IPS-20b (cell line): ENCODE measurements around the gene TOX2.

Experiments
- H3K27ac ChIP-seq: one replicate; pipeline ENCODE4 v1.5.1; 2013; ENCODE audit warnings: low read length
- H3K27me3 ChIP-seq: 2 replicates; pipeline ENCODE4 v1.6.1; 2013; ENCODE audit warnings: mild to moderate bottlenecking, low read length, inconsistent platforms; ENCODE audit not compliant: insufficient read depth
- H3K36me3 ChIP-seq: 2 replicates; pipeline ENCODE4 v1.6.1; 2013; ENCODE audit warnings: low read depth, mild to moderate bottlenecking, inconsistent platforms, low read length, moderate library complexity; ENCODE audit not compliant: insufficient read depth
- H3K4me1 ChIP-seq: 2 replicates; pipeline ENCODE4 v1.6.1; 2013; ENCODE audit warnings: mild to moderate bottlenecking, control low read depth, inconsistent platforms, low read length, moderate library complexity; ENCODE audit not compliant: insufficient read depth
- H3K4me3 ChIP-seq: 2 replicates; pipeline ENCODE4 v1.5.1; 2013; ENCODE audit warnings: mild to moderate bottlenecking, low read length, inconsistent platforms
- H3K9ac ChIP-seq: 2 replicates; pipeline ENCODE4 v1.6.1; 2013; ENCODE audit warnings: low read depth, mild to moderate bottlenecking, inconsistent platforms, low read length, moderate library complexity
- H3K9me3 ChIP-seq: 2 replicates; pipeline ENCODE4 v1.6.1; 2013; ENCODE audit warnings: mild to moderate bottlenecking, low read depth, low read length, inconsistent platforms; ENCODE audit not compliant: insufficient read depth

The TOX2 gene

GRCh38 chr20:44104798-44105517 is 190.3 kb downstream of the TOX2 start:
- Histone ChIP-seq H3K36me3 (no peaks in the 10 kb centered on the region), H3K9me3 (peaks cover 15% of the 10 kb centered on the region), H3K9ac (no peak overlapping the region), H3K27me3 (peaks cover 12% of the 10 kb centered on the region), H3K27ac (no peak overlapping the region), H3K4me3 (no peak overlapping the region), H3K4me1 (no peaks in the 10 kb centered on the region)

DNA sequence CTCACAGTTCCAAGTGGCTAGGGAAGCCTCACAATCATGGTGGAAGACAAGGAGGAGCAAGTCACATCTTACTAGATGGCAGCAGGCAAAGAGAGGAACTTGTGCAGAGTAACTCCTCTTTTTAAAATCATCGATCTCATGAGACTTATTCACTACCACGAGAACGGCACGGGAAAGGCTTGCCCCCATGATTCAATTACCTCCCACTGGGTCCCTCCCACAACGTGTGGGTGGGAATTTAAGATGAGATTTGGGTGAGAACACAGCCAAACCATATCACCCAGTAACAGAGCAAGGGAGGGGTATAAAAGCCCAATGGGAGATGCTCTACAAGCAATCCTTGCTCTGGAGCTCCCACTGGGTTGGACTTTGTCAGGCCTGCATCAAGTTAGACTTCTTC is 192.0 kb downstream of the TOX2 start:
- H3K27me3 ChIP-seq, result peaks cover 12% of the 10 kb centered on the region
- no peaks in the 10 kb centered on the region for H3K4me1 ChIP-seq
- no peak overlapping the region for H3K27ac ChIP-seq
- no peak overlapping the region for H3K4me3 ChIP-seq
- no peak overlapping the region for H3K9ac ChIP-seq
- peaks cover 15% of the 10 kb centered on the region for H3K9me3 ChIP-seq
- H3K36me3 ChIP-seq, result no peaks in the 10 kb centered on the region

DNA sequence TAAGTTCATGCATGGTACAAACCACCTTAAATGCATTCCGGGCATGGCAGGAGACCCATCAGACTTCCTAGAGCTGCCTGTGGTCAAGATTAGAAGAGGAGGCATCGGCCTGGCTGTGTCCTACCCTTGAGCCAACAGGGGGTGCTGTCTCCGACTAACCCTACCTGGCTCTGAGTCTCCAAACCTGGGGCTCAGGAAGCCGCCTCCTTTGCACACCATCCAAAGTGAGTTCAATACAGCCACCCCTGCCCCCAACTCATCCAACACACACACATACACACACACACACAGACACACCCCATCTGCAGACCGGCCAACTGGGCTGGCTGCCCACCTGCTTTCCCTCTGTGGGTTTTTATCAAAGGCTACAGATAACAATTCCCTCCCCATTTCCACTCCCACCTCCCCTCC is 195.3 kb downstream of the TOX2 start:
- H3K9ac ChIP-seq, result no peak overlapping the region
- H3K27me3 ChIP-seq, result no peaks in the 10 kb centered on the region
- H3K4me1 ChIP-seq, result no peaks in the 10 kb centered on the region
- H3K27ac ChIP-seq, result no peak overlapping the region
- no peaks in the 10 kb centered on the region for H3K36me3 ChIP-seq
- peaks cover 15% of the 10 kb centered on the region for H3K9me3 ChIP-seq
- no peak overlapping the region for H3K4me3 ChIP-seq

DNA sequence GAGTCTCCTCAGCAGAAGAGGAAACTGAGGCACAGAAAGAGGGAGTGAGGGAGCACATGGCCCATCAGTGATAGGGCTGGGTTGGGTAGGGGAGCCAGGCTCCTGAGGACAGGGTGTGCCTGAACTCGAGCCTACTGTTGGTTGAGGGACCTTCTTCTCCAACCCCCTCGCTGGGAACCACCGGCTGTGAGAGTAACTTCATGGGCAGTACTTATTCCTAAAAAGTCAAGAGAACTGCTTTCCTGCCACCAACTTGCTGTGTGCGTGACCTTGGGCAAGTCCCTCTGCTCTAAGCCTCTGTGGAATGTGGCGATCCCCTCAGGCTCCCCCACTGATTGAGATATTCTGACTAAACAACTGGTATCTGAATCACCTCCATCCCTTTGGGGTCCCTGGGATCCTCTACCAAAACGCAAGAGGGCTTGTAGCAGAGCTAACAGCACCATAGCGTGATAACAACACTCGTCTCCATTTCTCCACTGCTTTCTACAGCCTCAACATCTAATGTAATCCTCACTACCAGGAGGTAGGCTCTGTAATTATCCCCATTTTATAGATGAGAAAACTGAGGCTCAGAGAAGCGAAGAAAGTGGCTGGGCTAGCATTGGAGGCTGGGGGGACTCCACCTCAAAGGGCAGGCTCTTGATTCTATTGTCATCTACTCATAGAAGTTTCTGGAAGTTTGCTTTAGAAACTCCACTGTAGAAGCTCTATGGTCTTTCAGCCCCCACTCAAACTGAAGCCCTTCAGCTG is 196.3 kb downstream of the TOX2 start:
- Histone ChIP-seq H3K27ac (no peak overlapping the region), H3K4me1 (no peaks in the 10 kb centered on the region), H3K27me3 (no peaks in the 10 kb centered on the region), H3K9me3 (peaks cover 15% of the 10 kb centered on the region), H3K4me3 (no peak overlapping the region), H3K9ac (no peak overlapping the region), H3K36me3 (no peaks in the 10 kb centered on the region)

GRCh38 chr20:44111712-44112335 is 197.2 kb downstream of the TOX2 start:
- Histone ChIP-seq H3K36me3 (no peaks in the 10 kb centered on the region), H3K4me3 (no peak overlapping the region), H3K4me1 (no peaks in the 10 kb centered on the region), H3K27me3 (no peaks in the 10 kb centered on the region), H3K27ac (no peak overlapping the region), H3K9ac (no peak overlapping the region), H3K9me3 (peaks cover 15% of the 10 kb centered on the region)

GRCh38 chr20:44112456-44112855 is 197.8 kb downstream of the TOX2 start:
- peaks cover 13% of the 10 kb centered on the region for H3K9me3 ChIP-seq
- H3K9ac ChIP-seq, result no peak overlapping the region
- H3K4me3 ChIP-seq, result no peak overlapping the region
- no peaks in the 10 kb centered on the region for H3K4me1 ChIP-seq
- H3K27ac ChIP-seq, result no peak overlapping the region
- H3K27me3 ChIP-seq, result no peaks in the 10 kb centered on the region
- H3K36me3 ChIP-seq, result no peaks in the 10 kb centered on the region

DNA sequence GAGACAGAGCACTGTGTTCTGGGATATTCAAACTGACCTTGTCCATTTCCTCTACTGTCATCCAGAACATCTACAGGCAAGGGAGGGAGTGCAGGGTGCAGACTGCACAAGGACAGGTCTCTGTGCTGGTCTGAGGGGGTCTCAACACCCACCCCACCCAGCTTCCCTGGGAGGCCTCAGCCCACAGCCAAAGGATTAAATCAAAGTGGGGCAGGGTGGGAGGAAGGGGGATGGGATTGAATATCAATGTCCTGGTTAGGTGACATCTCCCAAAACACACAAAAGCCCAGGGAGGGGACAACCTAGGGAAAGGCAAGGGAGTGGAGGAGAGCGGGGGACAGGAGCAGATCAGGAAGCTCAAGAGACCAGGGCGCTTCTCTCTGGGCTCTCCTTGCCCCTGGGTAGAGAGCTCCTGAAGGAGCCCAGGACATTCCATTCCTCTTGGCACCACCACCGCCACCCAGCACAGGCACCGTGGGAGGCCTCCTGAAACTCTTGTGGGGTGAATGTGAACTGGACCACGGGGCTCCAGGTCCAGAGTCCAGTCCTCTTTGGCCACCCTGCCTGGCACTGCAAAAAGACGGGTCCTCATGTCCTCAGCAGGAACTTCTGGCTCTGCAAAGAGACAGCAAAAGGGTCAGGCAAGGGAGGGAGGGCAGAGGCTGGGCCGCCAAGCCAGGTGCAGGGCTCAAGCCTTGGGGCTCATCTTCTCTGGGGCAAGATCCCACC is 198.4 kb downstream of the TOX2 start:
- no peaks in the 10 kb centered on the region for H3K27me3 ChIP-seq

GRCh38 chr20:44113618-44114376 is 199.1 kb downstream of the TOX2 start:
- Histone ChIP-seq H3K9ac (no peak overlapping the region), H3K4me3 (no peak overlapping the region), H3K27me3 (no peaks in the 10 kb centered on the region), H3K4me1 (no peaks in the 10 kb centered on the region), H3K9me3 (no peaks in the 10 kb centered on the region), H3K36me3 (no peaks in the 10 kb centered on the region), H3K27ac (no peak overlapping the region)

More for the DNA sequence above, 198.4 kb downstream of the TOX2 start:
- no peak overlapping the region for H3K9ac ChIP-seq
- no peak overlapping the region for H3K27ac ChIP-seq
- H3K9me3 ChIP-seq, result peaks cover 7% of the 10 kb centered on the region
- no peak overlapping the region for H3K4me3 ChIP-seq
- no peaks in the 10 kb centered on the region for H3K36me3 ChIP-seq
- H3K4me1 ChIP-seq, result no peaks in the 10 kb centered on the region

GRCh38 chr20:44115181-44115580 is 200.5 kb downstream of the TOX2 start:
- Histone ChIP-seq H3K27ac (no peak overlapping the region), H3K9ac (no peak overlapping the region), H3K36me3 (no peaks in the 10 kb centered on the region), H3K27me3 (no peaks in the 10 kb centered on the region), H3K4me1 (no peaks in the 10 kb centered on the region), H3K4me3 (no peak overlapping the region), H3K9me3 (no peaks in the 10 kb centered on the region)

DNA sequence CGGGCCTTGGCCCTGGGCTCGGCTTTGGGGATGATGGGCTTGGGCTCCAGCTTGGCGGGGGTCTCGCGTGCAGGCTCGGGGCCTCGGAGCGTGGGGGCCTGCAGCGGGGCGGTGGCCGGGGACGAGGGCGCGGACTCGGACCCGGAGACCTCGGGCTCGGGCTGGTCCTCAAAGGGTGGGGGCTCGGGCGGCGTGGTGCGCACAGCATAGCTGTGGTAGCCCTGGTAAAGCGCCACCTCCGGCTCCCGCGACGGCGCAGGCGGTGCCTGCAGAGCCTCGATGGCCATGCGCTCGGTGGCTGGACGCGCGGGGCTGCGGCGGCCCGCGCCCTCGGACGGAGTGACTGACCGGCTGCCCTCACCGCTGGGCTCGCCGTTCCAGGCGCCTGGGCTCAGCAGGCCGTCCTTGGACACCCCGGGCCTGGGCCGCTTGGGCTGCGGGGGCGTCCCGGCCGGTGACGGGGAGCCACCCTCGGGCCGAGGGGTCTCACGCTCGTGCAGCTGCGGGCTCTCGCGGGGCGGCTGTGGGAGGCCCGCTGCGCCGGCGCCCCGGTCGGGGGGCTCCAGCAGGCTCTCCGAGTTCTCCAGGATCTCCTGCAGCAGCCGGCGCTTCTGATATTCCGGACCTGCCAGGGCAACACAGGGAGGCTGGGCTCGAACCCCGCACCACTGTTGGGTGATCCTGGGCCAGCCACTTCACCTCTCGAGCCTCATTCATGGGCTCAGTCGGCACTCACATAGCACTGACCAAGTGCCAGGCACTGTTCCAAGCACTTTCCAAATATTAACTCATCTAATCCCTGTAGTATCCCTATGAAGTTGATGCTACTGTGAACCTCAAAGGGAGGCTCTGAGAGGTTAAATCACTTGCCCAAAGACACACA is 201.4 kb downstream of the TOX2 start:
- Histone ChIP-seq H3K9me3 (no peaks in the 10 kb centered on the region), H3K9ac (no peak overlapping the region), H3K4me3 (no peak overlapping the region), H3K36me3 (no peaks in the 10 kb centered on the region), H3K27ac (no peak overlapping the region), H3K27me3 (no peaks in the 10 kb centered on the region), H3K4me1 (no peaks in the 10 kb centered on the region)
